Activated CD8-positive, alpha-beta memory T cell treated with anti-CD3 and anti-CD28 coated beads for 24 hours (primary cell): ENCODE data around the gene ISCA1.

Source experiments
- DNase-seq: peaks from one replicate; pipeline ENCODE4 v3.0.0-alpha.2; 2020

The ISCA1 gene

DNA sequence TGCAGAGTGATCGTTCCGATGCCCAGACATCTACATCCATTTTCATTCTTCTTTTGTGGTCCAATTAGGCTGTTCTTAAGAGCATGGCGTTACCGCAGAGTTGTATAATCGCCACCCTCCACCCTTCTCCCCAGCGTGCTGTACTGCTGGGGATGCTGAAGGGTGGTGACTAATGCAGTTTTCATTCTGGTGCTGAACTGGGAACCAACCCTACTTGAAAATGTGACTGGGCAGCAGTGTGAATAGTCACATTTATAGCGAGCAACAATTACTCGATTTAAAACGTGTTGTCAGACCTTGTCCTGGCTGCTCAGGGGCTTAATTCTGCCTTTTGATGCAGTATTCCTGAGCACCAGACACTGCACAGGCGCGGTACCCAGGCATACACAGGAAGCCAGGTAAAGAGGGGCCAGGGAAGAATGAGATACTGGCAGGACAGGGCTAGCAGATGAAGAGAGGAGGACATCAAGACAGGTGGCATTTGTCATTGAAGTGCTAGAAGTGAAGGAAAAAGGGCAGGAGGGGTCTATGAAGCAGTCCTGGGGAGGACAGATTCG lies 719 bp upstream of the ISCA1 start:
- DNase-seq, result no peak

DNA sequence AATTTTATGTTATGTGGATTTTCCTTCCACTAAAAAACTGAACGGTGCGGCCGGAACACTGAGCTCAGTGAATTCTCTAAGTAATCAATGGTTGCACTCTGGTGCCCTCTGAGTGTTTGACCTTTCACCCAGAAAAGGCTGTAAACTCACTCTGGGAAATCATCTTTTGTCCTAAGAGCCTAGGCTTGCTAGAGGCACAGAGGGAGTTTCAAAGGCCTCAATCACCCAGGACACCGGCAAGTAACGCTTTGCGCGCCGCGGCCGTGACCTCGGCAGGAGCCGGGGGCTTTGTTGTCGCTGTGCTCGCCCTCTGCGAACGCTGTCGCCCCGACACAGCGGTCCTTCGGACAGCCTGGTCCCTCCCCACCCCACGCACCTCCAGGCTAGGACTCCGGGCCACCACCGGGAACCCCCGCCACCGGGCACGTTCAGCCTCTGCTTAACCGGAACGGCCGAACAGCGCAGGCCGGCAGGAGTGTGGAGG lies 703 bp downstream of the ISCA1 start:
- DNase-seq, result no peak

GRCh38 chr9:86280580-86280979 lies 1.8 kb downstream of the ISCA1 start:
- DNase-seq, result no peak

DNA sequence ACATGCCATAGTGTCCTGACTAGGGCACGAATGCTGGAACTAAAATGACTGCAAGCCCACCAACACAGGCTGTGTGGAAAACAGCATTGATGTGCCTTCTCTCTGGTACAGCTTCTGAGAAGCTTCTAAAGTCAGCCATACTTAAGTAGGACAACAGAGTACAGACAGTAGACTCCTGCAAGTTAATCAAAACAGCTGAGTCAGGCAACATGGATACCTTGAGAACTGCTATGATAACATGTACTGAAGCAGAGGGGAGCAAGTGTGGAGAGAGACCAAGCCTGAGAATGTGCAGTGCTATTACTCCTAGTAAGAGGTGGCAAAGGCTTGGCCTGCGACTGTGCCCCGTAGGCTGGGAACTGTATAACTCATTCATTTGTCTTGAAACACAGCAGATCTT lies 2.5 kb downstream of the ISCA1 start:
- DNase-seq, result no peak

GRCh38 chr9:86277072-86277471 lies 5.3 kb downstream of the ISCA1 start:
- no peak for DNase-seq

GRCh38 chr9:86275962-86276361 lies 6.4 kb downstream of the ISCA1 start:
- no peak for DNase-seq

- DNase-seq, result no peak
These were observed 7.3 kb downstream of the ISCA1 start for GRCh38 chr9:86274821-86275643.

- DNase-seq, result no peak
These were observed 10.1 kb downstream of the ISCA1 start for GRCh38 chr9:86272221-86272620.

- no peak for DNase-seq
These were observed 18.5 kb downstream of the ISCA1 start for GRCh38 chr9:86263876-86264275.

GRCh38 chr9:86262492-86262891 lies 19.8 kb downstream of the ISCA1 start:
- DNase-seq, result no peak

DNA sequence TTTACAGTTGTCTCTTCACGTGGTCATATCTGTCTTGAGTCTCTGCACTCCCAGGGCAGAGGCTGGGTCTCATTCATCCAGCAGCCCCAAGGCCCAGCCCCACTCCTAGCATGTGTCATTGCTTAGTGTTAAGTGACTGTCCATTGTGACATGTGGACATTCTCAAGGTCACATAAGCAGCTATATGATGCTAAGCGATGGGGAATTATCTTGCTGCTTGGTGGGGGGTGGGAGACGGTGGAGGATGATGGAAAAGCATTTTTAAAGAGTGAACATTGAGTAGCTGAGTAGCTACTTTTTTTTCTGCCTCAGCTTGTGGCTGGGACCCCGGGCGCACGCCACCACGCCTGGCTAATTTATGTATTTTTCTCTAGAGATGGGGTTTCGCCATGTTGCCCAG lies 22.8 kb downstream of the ISCA1 start, which contains the start of gene C9orf153:
Gene C9orf153 (minus strand): TSS at position 101 of the 400 bp plus-strand sequence. CDS start 30,054 bp downstream, outside the sequence.
- DNase-seq, result no peak

GRCh38 chr9:86257391-86257790 lies 24.9 kb downstream of the ISCA1 start:
- no peak for DNase-seq

- no peak for DNase-seq
These were observed 25.7 kb downstream of the ISCA1 start for GRCh38 chr9:86256653-86257052.

DNA sequence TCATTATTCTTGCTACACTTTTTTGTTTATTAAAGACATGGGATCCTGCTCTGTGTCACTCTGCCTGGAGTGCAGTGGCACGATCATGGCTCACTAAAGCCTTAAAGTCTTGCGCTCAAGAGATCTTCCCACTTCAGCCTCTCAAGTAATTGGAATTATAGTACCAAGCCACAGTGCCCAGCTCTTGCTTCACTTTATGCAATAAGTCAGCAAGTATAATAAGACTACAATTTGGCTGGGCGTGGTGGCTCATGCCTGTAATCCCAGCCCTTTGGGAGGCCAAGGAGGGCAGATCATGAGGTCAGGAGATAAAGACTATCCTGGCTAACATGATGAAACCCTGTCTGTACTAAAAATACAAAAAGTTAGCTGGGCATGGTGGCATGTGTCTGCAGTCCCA lies 28.8 kb downstream of the ISCA1 start:
- DNase-seq, result no peak

GRCh38 chr9:86252870-86253269 lies 29.5 kb downstream of the ISCA1 start:
- no peak for DNase-seq

DNA sequence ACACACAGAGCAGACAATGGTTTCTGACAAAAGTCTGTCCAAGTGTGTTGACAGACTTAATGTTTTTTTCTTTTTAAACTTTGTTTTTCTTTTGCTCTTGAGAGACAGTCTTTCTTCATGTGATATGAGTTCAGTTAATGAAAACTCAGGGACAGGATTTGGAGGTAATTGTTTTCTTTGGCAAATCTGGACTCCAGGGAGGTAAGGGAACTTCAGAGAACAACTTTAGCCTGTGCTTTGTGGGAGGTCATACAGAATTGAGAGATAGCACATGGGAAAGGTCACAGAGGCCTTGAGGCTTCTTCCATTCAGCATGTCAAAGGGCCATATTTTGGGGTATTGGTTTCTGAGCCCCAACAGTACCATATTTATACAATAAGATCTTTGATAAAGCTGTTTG lies 32.2 kb downstream of the ISCA1 start:
- DNase-seq, result no peak

DNA sequence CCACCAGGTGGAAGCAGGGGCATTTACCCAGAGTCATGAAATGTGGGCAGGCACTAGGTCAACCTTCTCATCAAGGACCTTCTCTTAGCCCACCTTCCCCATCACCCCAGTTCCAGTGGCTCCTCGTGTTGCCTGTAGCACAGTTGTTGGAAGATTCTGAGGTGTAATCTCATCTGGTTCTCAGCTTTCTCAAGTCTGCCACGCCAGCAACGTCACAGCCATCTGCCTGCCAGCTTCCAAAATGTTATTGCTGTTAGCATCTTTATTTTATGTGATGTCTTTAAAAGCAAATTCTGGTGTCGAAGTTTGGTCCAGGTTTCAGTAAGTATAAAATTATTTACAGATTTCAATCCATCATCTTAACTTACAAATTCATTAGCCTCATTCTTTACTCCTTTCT lies 33.6 kb downstream of the ISCA1 start:
- DNase-seq, result no peak

DNA sequence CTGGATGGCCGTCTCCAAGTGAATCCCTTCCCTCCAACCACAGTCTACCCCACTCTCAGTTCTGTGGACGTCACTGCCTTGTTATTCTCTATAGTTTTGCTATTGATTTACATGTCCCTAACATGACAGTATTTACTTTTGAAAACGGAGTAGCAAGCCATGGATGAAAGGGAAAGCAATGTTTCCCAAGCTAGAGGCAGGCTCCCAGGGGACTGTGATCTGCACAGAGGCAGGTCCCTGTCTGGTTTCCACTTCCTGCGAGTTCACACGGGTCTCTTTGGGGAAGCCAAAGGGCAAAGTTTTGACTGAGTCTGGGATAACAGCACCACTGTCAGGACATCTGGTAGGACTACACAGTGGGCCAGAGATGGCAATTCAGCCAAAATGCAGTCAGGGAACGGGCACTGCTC lies 35.6 kb downstream of the ISCA1 start:
- no peak for DNase-seq

DNA sequence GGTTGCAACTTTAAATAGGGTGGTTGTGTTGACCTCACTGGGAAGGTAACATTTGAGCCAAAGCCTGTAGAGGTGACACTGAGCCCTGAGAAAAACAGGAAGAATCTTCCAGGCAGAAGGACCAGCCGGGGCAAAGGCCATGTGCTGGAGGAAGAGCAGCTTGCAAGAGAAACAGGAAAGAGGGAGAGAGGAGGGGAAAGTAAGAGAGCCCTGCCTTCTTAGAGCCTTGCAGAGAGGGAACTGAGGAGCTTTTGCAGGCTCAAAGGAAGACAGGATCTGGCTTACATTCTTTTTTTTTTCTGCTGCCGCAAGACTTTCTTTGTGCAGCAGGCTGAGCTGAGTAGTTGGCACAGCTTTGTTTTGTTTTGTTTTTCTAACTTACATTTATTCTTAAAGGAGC lies 40.3 kb downstream of the ISCA1 start:
- no peak for DNase-seq

DNA sequence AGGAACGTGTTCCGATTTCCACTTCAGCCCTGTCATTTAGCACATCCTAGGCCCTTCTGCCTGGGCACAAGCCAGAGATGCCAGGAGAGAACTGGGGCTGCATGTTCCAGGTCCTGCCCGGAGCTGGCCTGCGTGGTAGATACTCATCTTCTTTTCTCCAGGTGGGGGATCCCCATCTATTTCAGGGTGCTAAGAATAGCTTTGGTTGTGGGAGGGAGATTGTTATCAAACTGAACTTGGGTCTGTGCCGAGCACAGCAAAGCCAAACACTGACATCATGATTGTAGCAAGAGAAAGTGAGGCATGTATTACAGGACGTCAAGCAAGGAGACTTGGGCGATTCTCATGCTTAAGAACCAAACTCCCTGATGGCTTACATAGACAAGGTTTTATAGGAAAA lies 41.1 kb downstream of the ISCA1 start:
- DNase-seq, result no peak

DNA sequence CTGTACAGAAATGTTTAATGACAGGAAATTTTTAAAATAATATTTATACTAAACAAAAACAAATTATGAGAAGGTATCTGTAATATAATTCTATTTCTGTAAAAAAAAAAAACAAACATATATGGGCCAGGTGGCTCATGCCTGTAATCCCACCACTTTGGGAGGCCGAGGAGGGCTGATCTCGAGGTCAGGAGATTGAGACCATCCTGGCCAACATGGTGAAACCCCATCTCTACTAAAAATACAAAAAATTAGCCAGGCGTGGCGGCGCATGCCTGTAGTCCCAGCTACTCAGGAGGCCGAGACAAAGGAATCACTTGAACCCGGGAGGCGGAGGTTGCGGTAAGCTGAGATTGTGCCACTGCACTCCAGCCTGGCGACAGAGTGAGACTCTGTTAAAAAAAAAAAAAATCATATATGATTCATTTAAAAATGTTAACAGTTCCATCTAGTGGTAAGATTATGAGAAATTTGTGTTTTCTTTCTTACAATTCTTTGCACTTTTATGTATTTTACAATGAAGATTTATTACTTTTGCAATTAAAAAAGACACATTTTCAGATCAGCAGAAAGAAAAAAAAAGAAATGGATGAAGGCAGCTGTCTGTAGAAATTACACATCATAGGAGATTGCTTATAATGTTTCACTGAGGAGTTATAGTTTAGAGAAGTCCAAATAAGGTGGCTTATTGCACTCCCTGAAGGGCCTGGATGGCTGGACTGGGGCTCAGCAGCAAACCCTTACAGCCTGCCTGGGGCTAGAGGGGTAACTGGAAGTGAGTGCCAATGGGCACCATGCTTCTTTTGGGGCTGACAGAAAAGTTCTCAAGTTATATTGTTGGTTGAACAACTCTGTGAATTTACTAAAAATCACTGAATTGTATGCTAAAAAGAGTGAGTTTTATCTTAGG lies 43.2 kb downstream of the ISCA1 start:
- no peak for DNase-seq

- no peak for DNase-seq
These were observed 51.5 kb downstream of the ISCA1 start for GRCh38 chr9:86230858-86231257.

DNA sequence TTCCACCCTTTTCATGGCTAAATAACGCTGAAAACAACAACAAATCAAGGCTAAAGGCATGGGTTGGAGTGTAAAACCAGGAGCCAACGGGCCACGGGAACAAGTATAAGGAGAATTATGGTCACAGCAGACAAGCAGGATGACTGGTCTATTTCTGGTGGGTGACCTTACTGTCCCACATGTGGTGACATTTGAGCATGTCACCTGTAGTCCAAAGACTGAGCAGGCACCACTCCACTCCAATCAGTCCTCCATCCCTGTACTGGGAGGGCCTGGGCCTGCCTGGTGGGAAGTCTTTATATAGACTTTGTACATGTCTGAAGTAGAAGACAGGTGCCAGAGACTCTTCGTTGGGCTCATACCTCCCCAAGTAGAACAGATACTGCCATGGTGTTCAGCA lies 59.7 kb downstream of the ISCA1 start:
- DNase-seq, result no peak

DNA sequence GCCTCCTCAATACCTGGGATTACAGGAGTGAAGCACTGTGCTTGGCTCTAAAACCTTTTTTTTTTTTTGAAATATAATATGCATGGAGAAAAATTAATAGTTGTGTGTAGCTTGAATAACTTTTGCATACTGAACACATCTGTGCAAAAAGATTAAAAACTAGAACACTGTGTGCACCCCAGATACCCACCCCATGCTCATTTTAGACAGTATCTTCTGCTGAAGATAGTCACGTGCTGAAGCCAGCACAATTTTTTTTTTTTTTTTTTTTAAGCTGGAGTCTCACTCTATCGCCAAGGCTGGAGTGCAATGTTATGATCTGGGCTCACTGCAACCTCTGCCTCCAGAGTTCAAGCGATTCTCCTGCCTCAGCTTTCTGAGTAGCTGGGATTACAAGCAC lies 62.7 kb downstream of the ISCA1 start:
- no peak for DNase-seq
